Mammary epithelial cell (primary cell): ENCODE measurements around the gene DMD.

Experiments
- EZH2 ChIP-seq: IDR thresholded peaks from 2 replicates; pipeline ENCODE4 v1.6.1; 2012; ENCODE audit warnings: low read length, inconsistent platforms, borderline replicate concordance
- TF ChIP-seq, protein P1 (sequence below), 2 donors: IDR thresholded peaks in 1 of 2; conservative IDR thresholded peaks in 1 of 2; 2 replicates each; pipeline ENCODE4 v1.5.1; 2011 to 2012; ENCODE audit warnings: inconsistent platforms in 2 of 2, low read length in 2 of 2, mild to moderate bottlenecking in 2 of 2, control low read depth in 1 of 2, low read depth in 1 of 2; ENCODE audit not compliant: insufficient read depth in 1 of 2; ENCODE audit errors: extremely low read depth in 1 of 2

DNA sequence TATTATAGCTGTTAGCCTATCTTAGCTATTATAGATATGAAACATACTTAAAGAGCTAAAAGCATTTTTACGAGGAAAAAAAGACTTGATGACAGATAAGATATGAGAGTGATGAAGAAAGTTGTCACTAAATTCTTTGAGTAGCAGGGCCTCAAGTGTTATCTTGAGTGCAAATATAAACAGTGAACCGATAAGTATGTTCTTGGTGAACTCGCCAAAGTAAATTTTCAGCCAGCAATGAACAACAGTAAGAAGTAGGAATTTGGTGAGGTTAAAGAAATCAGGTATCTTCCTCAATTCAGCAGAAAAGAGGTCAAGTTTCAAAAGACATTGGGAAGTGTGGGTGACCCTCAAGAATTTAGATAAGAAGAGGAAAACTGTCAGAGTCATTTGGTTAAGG, 1667.7 kb downstream of the DMD start:
- TF ChIP-seq, protein P1, sequence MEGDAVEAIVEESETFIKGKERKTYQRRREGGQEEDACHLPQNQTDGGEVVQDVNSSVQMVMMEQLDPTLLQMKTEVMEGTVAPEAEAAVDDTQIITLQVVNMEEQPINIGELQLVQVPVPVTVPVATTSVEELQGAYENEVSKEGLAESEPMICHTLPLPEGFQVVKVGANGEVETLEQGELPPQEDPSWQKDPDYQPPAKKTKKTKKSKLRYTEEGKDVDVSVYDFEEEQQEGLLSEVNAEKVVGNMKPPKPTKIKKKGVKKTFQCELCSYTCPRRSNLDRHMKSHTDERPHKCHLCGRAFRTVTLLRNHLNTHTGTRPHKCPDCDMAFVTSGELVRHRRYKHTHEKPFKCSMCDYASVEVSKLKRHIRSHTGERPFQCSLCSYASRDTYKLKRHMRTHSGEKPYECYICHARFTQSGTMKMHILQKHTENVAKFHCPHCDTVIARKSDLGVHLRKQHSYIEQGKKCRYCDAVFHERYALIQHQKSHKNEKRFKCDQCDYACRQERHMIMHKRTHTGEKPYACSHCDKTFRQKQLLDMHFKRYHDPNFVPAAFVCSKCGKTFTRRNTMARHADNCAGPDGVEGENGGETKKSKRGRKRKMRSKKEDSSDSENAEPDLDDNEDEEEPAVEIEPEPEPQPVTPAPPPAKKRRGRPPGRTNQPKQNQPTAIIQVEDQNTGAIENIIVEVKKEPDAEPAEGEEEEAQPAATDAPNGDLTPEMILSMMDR (conservative IDR thresholded peaks at IDR 0.05 in 1 of 2, IDR thresholded peaks at IDR 0.05 in 1 of 2; ENCODE audit: extremely low read depth in 1 of 2, insufficient read depth in 1 of 2, low read depth in 1 of 2, low read length in 2 of 2) = no peak
- TF ChIP-seq EZH2 = no peak
